Measurements from ENCODE around the gene EPHB4.

- TF ChIP-seq CTCF (IDR thresholded peaks at IDR 0.05) (no peak), POLR2A (IDR thresholded peaks at IDR 0.05) (no peak), POLR2AphosphoS5 (IDR thresholded peaks at IDR 0.05) (no peak)
Measured at GRCh38 chr7:100804681-100805431, 22.5 kb downstream of the EPHB4 start.

Data from breast epithelium (tissue), 3 donors.